Astrocyte of the spinal cord (primary cell): ENCODE results near the gene ZNRF1.
A peak's percentile ranks its signal among the peaks of the same experiment; 100 is the strongest.
"Not testable (repeated sequence)": the region's sequence is repeated elsewhere in the genome, so short reads cannot be mapped to it uniquely, and the experiment has no call there.

Experiments used
- DNase-seq: peaks from one replicate; pipeline ENCODE4 v3.0.0; 2011; ENCODE audit warnings: low read depth, low spot score
- H3K4me3 ChIP-seq: 2 replicates; pipeline ENCODE4 v1.5.1; 2011; ENCODE audit warnings: low read depth, mild to moderate bottlenecking, low read length, moderate library complexity
- CTCF ChIP-seq: IDR thresholded peaks from 2 replicates; pipeline ENCODE4 v1.5.1; 2012; ENCODE audit warnings: low read depth, mild to moderate bottlenecking, low read length, inconsistent platforms
- in situ Hi-C: cut with HindIII; loops from 2 replicates; pipeline ENCODE4 v1.10.0; 2017; ENCODE audit warnings: low sequenced_read_pairs

The ZNRF1 gene

GRCh38 chr16:75007443-75007842 is 8.6 kb downstream of the ZNRF1 start:
- in situ Hi-C loops: no loop called here
- no peak overlapping the region for H3K4me3 ChIP-seq
- no peak for TF ChIP-seq CTCF
- DNase-seq: no peak

- no peak for DNase-seq
- no peak for TF ChIP-seq CTCF
- H3K4me3 ChIP-seq: no peak overlapping the region
- in situ Hi-C loops: no loop called here
These were observed 11.6 kb downstream of the ZNRF1 start for GRCh38 chr16:75010427-75010826.

- peak; percentile 92 for DNase-seq
- TF ChIP-seq CTCF: no peak
- in situ Hi-C loops: no loop called here
- H3K4me3 ChIP-seq: no peak overlapping the region
These were observed 12.9 kb downstream of the ZNRF1 start for GRCh38 chr16:75011634-75012307.

- no peak overlapping the region for H3K4me3 ChIP-seq
- TF ChIP-seq CTCF: no peak
- no peak for DNase-seq
- in situ Hi-C loops: no loop called here
These were observed 13.7 kb downstream of the ZNRF1 start for GRCh38 chr16:75012380-75013081.

- in situ Hi-C loops, DNase-seq: not testable (repeated sequence)
These were observed 14.3 kb downstream of the ZNRF1 start for GRCh38 chr16:75013123-75013522.

GRCh38 chr16:75014318-75014717 is 15.5 kb downstream of the ZNRF1 start:
- no peak overlapping the region for H3K4me3 ChIP-seq
- no peak for TF ChIP-seq CTCF
- DNase-seq: no peak
- in situ Hi-C loops: no loop called here

More at GRCh38 chr16:75013123-75013522, 14.3 kb downstream of the ZNRF1 start:
- H3K4me3 ChIP-seq: not testable (repeated sequence)

- DNase-seq, in situ Hi-C loops, H3K4me3 ChIP-seq: not testable (repeated sequence)
These were observed 17.7 kb downstream of the ZNRF1 start for GRCh38 chr16:75016451-75017081.
